Endothelial cell of umbilical vein (primary cell): Measurements from ENCODE around the gene PARD3B.

Experiments used
- EZH2 ChIP-seq: IDR thresholded peaks from 2 replicates; pipeline ENCODE4 v1.6.1; 2012; ENCODE audit warnings: borderline replicate concordance, low read depth, mild to moderate bottlenecking, moderate library complexity, low read length, inconsistent platforms; ENCODE audit not compliant: severe bottlenecking
- POLR2A ChIP-seq: IDR thresholded peaks from 2 replicates; pipeline ENCODE4 v1.6.1; 2012; ENCODE audit warnings: low read depth, mild to moderate bottlenecking, control low read depth, low read length
- TF ChIP-seq, protein P1 (sequence below): IDR thresholded peaks from 2 replicates; pipeline ENCODE4 v1.6.1; 2011; ENCODE audit not compliant: insufficient read depth, insufficient read length
- TF ChIP-seq, protein P2 (sequence below), 2 donors: IDR thresholded peaks; 1 replicate in 1 of 2; 2 replicates in 1 of 2; pipeline ENCODE4 v1.5.1; 2011; ENCODE audit warnings: low read length in 2 of 2, mild to moderate bottlenecking in 2 of 2, moderate library complexity in 2 of 2, control low read depth in 1 of 2, inconsistent platforms in 1 of 2, low read depth in 1 of 2; ENCODE audit not compliant: insufficient read depth in 1 of 2; ENCODE audit errors: extremely low read depth in 1 of 2

DNA sequence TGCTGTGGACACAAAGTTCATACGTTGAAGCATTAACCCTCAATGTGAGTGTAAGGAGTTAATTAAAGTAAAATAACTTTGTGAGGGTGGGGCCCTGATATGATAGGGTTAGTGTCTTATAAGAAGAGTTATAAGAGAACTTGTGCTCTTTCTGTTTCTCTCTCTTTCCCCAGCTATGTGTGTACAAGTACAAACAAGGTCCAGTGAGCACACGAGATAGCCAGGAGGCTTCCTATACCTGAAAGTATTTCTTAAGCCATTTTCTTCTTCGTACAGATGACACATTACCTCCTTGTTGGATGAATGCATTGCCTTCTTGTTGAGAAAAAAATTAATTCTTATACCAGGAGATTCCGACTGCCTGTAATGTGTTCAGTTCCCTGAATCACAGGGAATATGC is 301.2 kb downstream of the PARD3B start:
- TF ChIP-seq, protein P1, sequence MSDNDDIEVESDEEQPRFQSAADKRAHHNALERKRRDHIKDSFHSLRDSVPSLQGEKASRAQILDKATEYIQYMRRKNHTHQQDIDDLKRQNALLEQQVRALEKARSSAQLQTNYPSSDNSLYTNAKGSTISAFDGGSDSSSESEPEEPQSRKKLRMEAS = no peak
- TF ChIP-seq, protein P2, sequence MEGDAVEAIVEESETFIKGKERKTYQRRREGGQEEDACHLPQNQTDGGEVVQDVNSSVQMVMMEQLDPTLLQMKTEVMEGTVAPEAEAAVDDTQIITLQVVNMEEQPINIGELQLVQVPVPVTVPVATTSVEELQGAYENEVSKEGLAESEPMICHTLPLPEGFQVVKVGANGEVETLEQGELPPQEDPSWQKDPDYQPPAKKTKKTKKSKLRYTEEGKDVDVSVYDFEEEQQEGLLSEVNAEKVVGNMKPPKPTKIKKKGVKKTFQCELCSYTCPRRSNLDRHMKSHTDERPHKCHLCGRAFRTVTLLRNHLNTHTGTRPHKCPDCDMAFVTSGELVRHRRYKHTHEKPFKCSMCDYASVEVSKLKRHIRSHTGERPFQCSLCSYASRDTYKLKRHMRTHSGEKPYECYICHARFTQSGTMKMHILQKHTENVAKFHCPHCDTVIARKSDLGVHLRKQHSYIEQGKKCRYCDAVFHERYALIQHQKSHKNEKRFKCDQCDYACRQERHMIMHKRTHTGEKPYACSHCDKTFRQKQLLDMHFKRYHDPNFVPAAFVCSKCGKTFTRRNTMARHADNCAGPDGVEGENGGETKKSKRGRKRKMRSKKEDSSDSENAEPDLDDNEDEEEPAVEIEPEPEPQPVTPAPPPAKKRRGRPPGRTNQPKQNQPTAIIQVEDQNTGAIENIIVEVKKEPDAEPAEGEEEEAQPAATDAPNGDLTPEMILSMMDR (IDR thresholded peaks at IDR 0.05; ENCODE audit: extremely low read depth in 1 of 2, insufficient read depth in 1 of 2, low read depth in 1 of 2, low read length in 2 of 2) = no peak
- TF ChIP-seq POLR2A (no peak), EZH2 (no peak)
